ENCODE measurements around the gene FOXO1.

DNA sequence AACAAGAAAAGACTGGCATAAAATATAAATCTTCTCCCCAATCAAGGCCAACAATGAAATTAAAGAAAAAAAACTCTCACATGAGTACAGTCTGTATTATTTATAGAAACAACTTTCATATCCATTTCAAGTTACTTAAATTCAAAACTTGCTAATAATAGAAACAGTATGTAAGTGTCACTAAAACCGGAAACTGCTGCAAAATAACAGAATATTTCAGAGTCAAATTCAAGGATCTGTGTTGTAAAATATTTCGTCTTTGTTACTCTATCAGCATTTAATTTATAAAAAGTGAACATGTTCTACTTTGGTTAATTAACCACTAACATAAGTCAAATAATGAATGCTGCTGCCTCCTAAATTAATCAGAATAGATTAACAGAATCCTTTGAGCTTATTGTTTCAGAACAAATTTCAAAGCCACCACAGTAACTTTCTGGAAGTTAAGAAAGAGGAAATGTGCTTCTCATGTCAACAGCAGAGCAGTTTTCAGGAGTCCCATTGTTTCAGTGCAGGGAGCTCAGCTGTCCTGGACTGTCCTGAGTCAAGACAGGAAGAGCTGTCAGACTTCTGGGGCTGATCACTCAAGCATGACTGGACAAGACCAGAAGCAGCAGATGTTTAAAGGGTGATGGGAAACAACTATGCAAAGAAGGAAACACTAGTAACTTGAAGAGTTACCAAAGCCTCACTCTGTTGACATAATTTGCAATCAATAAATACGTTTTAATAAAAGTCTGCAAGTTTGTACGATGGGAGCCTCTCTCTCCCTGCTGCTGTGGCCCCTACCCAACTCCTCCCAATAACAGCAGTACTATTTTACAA lies 76.9 kb downstream of the FOXO1 start:
- no peak for TF ChIP-seq USF1 (IDR thresholded peaks at IDR 0.05)
- no peak for TF ChIP-seq EGR1 (IDR thresholded peaks at IDR 0.05)
- no peak for TF ChIP-seq RAD21 (IDR thresholded peaks at IDR 0.05; ENCODE audit: low read depth)
- no peak for TF ChIP-seq CEBPB (IDR thresholded peaks at IDR 0.05)
- no peak for TF ChIP-seq EP300 (IDR thresholded peaks at IDR 0.05; ENCODE audit: borderline replicate concordance)
